HL-60 (cell line): ENCODE results near the gene ITPK1.

Source experiments
- TF ChIP-seq, protein P1 (sequence below): IDR thresholded peaks from one replicate; pipeline ENCODE4 v1.5.1; 2011; ENCODE audit warnings: low read length, control low read depth, inconsistent platforms; ENCODE audit not compliant: insufficient read depth
- TF ChIP-seq, protein P2 (sequence below): IDR thresholded peaks from 2 replicates; pipeline ENCODE4 v1.6.1; 2012; ENCODE audit warnings: low read depth; ENCODE audit not compliant: insufficient replicate concordance

DNA sequence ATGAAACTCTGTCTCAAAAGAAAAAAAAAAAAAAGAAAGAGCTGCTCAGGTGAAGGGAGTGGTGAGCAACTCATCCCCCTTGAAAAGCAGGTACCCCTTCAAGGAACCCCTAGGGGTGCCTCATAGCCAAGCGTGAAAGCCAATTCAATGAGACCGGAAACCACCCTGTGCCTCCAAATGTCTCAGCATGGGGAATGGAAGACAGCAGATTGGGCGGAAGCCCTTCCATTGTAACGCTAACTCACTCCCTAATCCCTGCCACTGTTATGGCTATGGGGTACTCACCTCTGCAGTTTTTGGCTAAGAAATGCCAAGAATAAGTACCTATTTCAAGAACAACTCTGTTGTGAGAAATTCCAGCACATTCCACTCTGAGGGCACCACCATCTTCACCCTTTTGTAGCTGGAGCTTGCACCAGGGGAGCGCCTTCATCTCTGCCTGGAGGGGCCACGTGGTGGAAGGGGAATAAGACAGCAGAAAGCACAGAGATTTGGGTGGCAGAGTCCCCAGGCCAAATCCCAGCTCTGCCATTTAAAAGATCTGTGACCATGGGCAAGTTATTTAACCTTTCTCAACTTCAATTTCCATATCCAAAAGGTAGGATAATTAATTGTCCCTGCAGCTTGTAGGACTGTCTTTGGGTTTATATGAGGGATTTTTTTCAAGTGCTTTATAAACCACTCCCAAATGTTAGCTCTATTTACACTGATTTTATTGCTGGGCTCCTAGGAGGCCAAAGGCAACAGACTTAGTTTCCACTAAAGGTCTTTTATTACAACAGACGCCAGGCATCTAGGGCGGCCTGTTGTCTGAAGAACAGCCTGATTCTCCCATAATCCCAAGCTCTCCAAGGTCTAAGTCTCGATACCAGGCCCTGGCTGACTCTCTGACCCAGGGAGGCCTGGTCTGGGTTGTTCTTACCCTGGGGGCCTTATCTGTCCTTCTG, 63.9 kb downstream of the ITPK1 start:
- TF ChIP-seq, protein P1, sequence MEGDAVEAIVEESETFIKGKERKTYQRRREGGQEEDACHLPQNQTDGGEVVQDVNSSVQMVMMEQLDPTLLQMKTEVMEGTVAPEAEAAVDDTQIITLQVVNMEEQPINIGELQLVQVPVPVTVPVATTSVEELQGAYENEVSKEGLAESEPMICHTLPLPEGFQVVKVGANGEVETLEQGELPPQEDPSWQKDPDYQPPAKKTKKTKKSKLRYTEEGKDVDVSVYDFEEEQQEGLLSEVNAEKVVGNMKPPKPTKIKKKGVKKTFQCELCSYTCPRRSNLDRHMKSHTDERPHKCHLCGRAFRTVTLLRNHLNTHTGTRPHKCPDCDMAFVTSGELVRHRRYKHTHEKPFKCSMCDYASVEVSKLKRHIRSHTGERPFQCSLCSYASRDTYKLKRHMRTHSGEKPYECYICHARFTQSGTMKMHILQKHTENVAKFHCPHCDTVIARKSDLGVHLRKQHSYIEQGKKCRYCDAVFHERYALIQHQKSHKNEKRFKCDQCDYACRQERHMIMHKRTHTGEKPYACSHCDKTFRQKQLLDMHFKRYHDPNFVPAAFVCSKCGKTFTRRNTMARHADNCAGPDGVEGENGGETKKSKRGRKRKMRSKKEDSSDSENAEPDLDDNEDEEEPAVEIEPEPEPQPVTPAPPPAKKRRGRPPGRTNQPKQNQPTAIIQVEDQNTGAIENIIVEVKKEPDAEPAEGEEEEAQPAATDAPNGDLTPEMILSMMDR = no peak
- TF ChIP-seq, protein P2, sequence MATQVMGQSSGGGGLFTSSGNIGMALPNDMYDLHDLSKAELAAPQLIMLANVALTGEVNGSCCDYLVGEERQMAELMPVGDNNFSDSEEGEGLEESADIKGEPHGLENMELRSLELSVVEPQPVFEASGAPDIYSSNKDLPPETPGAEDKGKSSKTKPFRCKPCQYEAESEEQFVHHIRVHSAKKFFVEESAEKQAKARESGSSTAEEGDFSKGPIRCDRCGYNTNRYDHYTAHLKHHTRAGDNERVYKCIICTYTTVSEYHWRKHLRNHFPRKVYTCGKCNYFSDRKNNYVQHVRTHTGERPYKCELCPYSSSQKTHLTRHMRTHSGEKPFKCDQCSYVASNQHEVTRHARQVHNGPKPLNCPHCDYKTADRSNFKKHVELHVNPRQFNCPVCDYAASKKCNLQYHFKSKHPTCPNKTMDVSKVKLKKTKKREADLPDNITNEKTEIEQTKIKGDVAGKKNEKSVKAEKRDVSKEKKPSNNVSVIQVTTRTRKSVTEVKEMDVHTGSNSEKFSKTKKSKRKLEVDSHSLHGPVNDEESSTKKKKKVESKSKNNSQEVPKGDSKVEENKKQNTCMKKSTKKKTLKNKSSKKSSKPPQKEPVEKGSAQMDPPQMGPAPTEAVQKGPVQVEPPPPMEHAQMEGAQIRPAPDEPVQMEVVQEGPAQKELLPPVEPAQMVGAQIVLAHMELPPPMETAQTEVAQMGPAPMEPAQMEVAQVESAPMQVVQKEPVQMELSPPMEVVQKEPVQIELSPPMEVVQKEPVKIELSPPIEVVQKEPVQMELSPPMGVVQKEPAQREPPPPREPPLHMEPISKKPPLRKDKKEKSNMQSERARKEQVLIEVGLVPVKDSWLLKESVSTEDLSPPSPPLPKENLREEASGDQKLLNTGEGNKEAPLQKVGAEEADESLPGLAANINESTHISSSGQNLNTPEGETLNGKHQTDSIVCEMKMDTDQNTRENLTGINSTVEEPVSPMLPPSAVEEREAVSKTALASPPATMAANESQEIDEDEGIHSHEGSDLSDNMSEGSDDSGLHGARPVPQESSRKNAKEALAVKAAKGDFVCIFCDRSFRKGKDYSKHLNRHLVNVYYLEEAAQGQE = no peak
